ENCODE data around the gene PXDN.

Gene PXDN

DNA sequence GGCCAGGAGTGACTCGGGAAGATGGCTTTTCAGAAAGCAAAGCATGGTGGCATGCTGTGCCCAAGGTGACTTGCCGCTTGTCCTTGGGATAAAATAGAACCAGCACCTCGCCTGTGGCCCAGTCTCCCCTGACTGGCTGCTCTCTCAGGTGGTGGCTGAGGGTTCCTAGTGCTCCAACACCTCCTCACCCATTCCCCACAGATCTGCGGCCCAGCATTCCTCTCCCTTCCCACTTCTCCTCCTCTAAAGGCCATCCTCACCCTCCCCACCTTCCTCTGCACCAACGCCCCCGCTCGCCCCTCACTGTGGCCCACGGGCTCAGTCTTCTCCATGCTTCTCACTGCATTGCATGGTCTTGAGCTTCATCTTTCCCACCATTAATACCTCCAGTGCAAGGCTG lies 132.4 kb downstream of the PXDN start (continued):
- TF ChIP-seq BACH2 (CRISPR knock-in tag; IDR thresholded peaks at IDR 0.05; ENCODE audit: borderline replicate concordance): no peak
- no peak for TF ChIP-seq ZC3H10 (CRISPR knock-in tag; IDR thresholded peaks at IDR 0.05)

DNA sequence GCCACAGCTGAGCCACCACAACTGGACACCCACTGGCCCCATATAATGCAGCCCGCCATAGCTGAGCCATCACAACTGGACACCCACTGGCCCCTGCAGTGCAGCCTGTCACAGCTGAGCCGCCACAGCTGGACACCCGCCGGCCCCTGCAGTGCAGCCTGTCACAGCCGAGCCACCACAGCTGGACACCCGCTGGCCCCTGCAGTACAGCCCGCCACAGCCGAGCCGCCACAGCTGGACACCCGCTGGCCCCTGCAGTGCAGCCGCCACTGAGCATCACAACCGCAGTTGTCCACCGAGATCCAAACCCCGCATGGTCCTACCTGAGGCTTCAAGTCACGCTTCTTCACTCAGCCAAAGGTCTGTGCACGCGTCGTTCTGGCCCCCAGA lies 134.2 kb downstream of the PXDN start:
- TF ChIP-seq, protein P1, sequence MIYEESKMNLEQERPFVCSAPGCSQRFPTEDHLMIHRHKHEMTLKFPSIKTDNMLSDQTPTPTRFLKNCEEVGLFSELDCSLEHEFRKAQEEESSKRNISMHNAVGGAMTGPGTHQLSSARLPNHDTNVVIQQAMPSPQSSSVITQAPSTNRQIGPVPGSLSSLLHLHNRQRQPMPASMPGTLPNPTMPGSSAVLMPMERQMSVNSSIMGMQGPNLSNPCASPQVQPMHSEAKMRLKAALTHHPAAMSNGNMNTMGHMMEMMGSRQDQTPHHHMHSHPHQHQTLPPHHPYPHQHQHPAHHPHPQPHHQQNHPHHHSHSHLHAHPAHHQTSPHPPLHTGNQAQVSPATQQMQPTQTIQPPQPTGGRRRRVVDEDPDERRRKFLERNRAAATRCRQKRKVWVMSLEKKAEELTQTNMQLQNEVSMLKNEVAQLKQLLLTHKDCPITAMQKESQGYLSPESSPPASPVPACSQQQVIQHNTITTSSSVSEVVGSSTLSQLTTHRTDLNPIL (CRISPR knock-in tag; IDR thresholded peaks at IDR 0.05; ENCODE audit: low read depth): no peak
- no peak for TF ChIP-seq ESRRG (CRISPR knock-in tag; IDR thresholded peaks at IDR 0.05)
- no peak for TF ChIP-seq ISL1 (CRISPR knock-in tag; IDR thresholded peaks at IDR 0.05)
- TF ChIP-seq, protein P2, sequence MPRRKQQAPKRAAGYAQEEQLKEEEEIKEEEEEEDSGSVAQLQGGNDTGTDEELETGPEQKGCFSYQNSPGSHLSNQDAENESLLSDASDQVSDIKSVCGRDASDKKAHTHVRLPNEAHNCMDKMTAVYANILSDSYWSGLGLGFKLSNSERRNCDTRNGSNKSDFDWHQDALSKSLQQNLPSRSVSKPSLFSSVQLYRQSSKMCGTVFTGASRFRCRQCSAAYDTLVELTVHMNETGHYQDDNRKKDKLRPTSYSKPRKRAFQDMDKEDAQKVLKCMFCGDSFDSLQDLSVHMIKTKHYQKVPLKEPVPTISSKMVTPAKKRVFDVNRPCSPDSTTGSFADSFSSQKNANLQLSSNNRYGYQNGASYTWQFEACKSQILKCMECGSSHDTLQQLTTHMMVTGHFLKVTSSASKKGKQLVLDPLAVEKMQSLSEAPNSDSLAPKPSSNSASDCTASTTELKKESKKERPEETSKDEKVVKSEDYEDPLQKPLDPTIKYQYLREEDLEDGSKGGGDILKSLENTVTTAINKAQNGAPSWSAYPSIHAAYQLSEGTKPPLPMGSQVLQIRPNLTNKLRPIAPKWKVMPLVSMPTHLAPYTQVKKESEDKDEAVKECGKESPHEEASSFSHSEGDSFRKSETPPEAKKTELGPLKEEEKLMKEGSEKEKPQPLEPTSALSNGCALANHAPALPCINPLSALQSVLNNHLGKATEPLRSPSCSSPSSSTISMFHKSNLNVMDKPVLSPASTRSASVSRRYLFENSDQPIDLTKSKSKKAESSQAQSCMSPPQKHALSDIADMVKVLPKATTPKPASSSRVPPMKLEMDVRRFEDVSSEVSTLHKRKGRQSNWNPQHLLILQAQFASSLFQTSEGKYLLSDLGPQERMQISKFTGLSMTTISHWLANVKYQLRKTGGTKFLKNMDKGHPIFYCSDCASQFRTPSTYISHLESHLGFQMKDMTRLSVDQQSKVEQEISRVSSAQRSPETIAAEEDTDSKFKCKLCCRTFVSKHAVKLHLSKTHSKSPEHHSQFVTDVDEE (CRISPR knock-in tag; IDR thresholded peaks at IDR 0.05): no peak
- TF ChIP-seq BACH2 (CRISPR knock-in tag; IDR thresholded peaks at IDR 0.05; ENCODE audit: borderline replicate concordance): no peak
- no peak for TF ChIP-seq SNAI2 (CRISPR knock-in tag; IDR thresholded peaks at IDR 0.05)
- TF ChIP-seq, protein P3, sequence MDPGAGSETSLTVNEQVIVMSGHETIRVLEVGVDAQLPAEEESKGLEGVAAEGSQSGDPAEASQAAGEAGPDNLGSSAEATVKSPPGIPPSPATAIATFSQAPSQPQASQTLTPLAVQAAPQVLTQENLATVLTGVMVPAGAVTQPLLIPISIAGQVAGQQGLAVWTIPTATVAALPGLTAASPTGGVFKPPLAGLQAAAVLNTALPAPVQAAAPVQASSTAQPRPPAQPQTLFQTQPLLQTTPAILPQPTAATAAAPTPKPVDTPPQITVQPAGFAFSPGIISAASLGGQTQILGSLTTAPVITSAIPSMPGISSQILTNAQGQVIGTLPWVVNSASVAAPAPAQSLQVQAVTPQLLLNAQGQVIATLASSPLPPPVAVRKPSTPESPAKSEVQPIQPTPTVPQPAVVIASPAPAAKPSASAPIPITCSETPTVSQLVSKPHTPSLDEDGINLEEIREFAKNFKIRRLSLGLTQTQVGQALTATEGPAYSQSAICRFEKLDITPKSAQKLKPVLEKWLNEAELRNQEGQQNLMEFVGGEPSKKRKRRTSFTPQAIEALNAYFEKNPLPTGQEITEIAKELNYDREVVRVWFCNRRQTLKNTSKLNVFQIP (CRISPR knock-in tag; IDR thresholded peaks at IDR 0.05; ENCODE audit: borderline replicate concordance, low read depth): no peak
- TF ChIP-seq OSR1 (CRISPR knock-in tag; IDR thresholded peaks at IDR 0.05): no peak
- TF ChIP-seq ZC3H10 (CRISPR knock-in tag; IDR thresholded peaks at IDR 0.05): no peak
- no peak for ATAC-seq

DNA sequence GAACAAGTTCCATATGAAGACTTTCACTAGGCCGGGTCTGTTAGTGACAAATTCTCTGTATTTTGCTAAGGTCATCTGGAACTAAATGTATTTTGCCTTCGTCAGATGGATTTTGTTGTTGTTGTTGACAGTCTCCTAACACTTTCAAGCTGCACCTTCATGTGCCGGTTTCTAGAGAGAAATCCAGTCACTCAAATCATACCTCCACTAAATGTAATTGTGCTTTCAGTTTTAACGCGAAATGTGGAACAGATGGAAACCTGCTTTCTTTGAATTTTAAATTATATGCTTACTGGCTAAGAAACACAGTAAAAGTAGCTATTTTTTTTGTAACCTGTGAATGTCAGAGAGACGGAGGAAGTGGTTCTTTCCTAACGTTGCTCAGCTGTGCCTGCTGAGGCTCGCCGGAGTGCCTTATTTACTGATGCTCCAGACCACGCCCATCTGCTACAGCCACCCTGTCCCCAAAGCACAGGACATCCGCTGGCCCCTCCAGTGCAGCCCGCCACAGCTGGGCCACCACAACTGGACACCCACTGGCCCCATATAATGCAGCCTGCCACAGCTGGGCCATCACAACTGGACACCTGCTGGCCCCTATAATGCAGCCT lies 134.7 kb downstream of the PXDN start:
- TF ChIP-seq ZNF8 (CRISPR knock-in tag; IDR thresholded peaks at IDR 0.05) (no peak), OSR1 (CRISPR knock-in tag; IDR thresholded peaks at IDR 0.05) (no peak), BACH2 (CRISPR knock-in tag; IDR thresholded peaks at IDR 0.05; ENCODE audit: borderline replicate concordance) (no peak), ZNF565 (CRISPR knock-in tag; conservative IDR thresholded peaks at IDR 0.05; ENCODE audit: low read depth) (no peak), GLIS3 (CRISPR knock-in tag; IDR thresholded peaks at IDR 0.05) (no peak), TCF4 (CRISPR knock-in tag; IDR thresholded peaks at IDR 0.05; ENCODE audit: borderline replicate concordance) (no peak)
- TF ChIP-seq, protein P4, sequence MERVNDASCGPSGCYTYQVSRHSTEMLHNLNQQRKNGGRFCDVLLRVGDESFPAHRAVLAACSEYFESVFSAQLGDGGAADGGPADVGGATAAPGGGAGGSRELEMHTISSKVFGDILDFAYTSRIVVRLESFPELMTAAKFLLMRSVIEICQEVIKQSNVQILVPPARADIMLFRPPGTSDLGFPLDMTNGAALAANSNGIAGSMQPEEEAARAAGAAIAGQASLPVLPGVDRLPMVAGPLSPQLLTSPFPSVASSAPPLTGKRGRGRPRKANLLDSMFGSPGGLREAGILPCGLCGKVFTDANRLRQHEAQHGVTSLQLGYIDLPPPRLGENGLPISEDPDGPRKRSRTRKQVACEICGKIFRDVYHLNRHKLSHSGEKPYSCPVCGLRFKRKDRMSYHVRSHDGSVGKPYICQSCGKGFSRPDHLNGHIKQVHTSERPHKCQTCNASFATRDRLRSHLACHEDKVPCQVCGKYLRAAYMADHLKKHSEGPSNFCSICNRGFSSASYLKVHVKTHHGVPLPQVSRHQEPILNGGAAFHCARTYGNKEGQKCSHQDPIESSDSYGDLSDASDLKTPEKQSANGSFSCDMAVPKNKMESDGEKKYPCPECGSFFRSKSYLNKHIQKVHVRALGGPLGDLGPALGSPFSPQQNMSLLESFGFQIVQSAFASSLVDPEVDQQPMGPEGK (CRISPR knock-in tag; IDR thresholded peaks at IDR 0.05; ENCODE audit: borderline replicate concordance): no peak
- TF ChIP-seq, protein P2 (CRISPR knock-in tag; IDR thresholded peaks at IDR 0.05): no peak

DNA sequence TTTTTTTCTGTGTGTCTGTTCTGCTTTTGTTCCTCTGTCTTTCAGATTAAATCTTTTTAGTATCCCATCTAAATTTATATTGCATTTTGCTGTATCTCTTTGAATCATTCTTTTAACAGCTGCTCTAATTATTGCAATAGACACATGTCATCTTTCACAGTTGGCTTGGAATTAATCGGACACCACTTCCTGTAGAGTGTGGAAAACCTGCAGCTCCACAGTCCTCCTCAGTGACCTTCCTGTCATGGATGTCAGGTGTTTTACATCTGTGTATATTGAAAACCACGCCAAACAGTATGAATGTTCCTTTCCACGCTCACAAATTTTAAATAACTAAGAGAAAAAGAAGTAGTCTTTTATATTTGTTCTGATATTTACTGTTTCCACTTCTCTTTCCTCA lies 135.3 kb downstream of the PXDN start:
- no peak for ATAC-seq
- no peak for TF ChIP-seq OSR1 (CRISPR knock-in tag; IDR thresholded peaks at IDR 0.05)
- TF ChIP-seq, protein P4 (CRISPR knock-in tag; IDR thresholded peaks at IDR 0.05; ENCODE audit: borderline replicate concordance): no peak

More for the DNA sequence above, 134.7 kb downstream of the PXDN start:
- ATAC-seq: no peak
